Testis (tissue), 2 donors: ENCODE data around the gene PSMA5.

Source experiments
- POLR2A ChIP-seq: fragments of 450-650 bp; IDR thresholded peaks from one replicate; pipeline ENCODE4 v1.6.1; 2017; ENCODE audit warnings: antibody characterized with exemption, mild to moderate bottlenecking, moderate library complexity
- TF ChIP-seq, protein P1 (sequence below), 3 experiments: fragments of 450-650 bp in 2 of 3; fragments of 200-600 bp in 1 of 3; sonication (generic) in 1 of 3; IDR thresholded peaks; one replicate each; pipeline ENCODE4 v1.5.1; 2016 to 2019; ENCODE audit warnings: antibody characterized with exemption in 3 of 3, mild to moderate bottlenecking in 2 of 3, moderate library complexity in 1 of 3

DNA sequence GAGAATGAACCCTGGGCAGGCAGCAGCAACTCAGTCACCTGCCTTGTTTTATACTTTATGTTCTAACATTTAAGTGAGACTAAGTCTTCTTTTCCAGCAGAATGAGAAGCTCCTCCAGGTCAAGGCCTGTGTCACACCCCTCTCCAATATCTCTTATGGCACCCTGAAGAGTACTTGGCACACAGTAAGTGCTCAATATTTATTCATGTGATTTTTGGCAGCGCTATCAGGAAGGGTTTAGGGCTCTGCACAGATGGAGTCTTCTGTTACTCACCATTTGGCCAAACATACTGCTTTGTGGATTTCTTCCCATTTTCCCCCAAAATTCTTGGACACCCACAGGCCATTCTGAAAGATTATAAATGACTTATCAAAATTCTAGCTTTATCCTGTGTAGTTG lies 75.6 kb downstream of the PSMA5 start:
- TF ChIP-seq, protein P1, sequence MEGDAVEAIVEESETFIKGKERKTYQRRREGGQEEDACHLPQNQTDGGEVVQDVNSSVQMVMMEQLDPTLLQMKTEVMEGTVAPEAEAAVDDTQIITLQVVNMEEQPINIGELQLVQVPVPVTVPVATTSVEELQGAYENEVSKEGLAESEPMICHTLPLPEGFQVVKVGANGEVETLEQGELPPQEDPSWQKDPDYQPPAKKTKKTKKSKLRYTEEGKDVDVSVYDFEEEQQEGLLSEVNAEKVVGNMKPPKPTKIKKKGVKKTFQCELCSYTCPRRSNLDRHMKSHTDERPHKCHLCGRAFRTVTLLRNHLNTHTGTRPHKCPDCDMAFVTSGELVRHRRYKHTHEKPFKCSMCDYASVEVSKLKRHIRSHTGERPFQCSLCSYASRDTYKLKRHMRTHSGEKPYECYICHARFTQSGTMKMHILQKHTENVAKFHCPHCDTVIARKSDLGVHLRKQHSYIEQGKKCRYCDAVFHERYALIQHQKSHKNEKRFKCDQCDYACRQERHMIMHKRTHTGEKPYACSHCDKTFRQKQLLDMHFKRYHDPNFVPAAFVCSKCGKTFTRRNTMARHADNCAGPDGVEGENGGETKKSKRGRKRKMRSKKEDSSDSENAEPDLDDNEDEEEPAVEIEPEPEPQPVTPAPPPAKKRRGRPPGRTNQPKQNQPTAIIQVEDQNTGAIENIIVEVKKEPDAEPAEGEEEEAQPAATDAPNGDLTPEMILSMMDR (IDR thresholded peaks at IDR 0.05), result no peak
- TF ChIP-seq POLR2A, result no peak
